Astrocyte of the hippocampus (primary cell): ENCODE data around the gene MRPL41.
"Not testable (repeated sequence)": the region's sequence is repeated elsewhere in the genome, so short reads cannot be mapped to it uniquely, and the experiment has no call there.

ENCODE experiments used
- DNase-seq: peaks from one replicate; pipeline ENCODE4 v3.0.0; 2011; ENCODE audit warnings: low read depth, low spot score

Gene MRPL41

DNA sequence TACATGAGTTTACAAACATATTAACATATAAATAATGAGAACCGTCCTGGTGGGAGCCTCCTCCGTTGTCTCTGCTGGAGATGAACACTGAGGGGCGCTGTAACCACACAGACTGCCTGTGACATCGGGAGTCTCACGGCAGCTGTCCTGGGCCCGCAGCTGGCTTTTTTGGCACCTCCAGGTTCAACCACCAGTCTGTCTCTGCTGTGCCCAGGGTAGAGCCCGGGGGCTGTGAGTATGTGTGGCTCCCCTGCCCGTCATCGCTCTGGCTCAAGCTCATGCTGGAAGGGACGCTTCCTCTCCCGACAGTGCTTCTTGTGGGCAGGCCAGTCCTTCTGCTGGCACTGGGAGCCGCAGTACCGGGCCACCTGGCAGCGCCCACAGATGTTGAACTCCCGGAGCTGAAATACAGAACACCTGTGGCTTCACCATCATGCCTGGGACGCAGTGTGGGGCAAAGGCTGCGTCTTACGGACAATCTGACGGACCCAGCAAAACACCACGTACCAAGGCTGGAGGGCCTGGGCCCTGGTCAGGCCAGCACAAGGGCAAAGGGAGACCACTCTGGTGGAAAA, 30.7 kb downstream of the MRPL41 start:
- DNase-seq, result no peak

DNA sequence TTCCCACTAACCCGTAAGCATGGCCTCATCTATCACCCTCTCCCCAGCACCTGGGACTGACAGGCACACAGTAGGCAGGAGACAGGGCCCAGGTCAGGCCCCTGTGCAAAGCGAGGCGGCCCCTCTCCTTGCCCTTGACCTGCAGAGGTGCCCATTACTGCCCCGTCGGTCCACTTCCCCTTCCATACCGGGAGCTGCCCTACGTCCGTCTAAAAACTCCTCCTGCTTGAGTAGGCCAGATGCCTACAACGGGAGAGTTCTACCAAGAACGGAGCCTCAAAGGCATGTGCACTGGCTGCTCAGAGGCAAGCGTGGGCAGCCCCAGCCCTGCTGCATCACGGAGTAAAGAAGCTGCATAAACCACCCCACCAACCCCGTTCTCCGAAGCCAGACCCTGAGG, 31.7 kb downstream of the MRPL41 start:
- DNase-seq, result no peak

DNA sequence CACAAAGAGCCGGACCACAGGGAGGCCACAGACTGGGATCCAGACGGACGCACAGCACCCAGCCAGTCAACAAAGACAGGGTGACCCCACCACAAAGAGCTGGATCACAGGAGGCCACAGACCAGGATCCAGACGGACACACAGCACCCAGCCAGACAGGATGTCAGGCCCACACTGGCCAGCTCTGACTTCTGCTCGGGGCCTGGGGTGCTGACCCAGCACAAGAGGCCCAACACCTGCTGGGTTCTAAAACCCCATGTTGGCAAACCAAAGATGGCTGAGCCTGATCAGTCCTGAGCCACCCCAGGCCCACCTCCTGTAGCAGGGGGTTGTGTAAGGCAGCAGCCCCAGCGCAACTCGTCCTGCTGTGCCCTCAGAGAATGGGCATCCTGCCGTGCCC, 32.3 kb downstream of the MRPL41 start:
- DNase-seq, result no peak

DNA sequence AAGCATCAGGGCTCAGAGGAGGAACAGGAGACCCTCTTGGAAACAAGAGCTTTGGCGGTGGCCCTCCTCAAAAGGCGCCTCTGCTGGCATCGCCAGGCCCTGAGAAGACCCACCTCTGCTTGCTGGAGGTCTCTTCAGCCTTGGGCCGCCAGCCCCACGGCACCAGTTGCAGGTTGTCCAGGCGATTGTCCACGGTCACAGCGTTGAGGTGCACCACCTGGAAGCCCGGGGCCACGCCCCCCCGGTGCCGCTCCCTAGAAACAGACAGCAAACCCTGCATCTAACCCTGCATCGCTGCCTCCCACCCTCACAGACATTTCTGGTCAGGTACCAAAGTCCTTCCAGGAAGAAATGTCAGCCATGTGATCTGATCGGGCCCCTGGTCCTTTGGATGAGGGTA, 35.2 kb downstream of the MRPL41 start:
- no peak for DNase-seq

DNA sequence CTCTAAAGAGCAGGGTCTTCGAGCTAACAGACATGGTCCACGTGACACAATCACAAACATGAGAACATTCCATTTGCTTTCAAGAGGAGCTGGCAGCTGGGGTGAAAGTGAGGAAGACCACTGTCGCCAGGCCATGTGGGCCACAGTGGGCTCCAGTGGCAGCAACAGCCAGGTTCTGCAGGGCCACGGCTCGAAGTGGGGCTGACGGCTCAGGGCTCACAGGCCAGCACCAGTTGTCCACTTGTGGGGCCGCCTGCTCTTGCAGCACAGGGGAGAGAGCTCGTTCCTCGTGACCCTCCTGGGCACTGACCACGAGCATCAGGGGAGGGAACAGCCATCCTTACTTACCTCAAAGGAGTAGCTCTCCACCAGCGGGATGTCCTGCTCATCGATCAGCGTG, 36.6 kb downstream of the MRPL41 start:
- DNase-seq, result no peak

DNA sequence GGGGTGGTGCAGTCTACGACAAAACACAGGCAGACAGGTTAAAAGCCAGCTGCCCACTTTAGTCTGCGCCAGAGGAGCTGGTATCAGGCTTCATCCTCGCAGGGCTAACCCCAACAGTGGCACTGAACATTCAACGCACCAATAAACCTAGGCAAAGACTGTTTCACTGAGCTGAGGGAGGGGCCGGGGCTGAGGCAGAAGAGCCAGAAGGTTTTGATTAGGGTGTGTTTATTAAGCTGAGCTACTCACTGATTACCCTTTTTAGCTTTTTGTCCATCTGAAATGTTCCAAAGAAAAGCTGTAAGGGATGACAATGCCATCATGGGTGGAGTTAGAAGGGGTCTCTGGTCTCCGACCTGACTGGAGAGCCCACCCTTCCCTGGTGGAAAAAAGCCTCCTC, 37.2 kb downstream of the MRPL41 start:
- no peak for DNase-seq

DNA sequence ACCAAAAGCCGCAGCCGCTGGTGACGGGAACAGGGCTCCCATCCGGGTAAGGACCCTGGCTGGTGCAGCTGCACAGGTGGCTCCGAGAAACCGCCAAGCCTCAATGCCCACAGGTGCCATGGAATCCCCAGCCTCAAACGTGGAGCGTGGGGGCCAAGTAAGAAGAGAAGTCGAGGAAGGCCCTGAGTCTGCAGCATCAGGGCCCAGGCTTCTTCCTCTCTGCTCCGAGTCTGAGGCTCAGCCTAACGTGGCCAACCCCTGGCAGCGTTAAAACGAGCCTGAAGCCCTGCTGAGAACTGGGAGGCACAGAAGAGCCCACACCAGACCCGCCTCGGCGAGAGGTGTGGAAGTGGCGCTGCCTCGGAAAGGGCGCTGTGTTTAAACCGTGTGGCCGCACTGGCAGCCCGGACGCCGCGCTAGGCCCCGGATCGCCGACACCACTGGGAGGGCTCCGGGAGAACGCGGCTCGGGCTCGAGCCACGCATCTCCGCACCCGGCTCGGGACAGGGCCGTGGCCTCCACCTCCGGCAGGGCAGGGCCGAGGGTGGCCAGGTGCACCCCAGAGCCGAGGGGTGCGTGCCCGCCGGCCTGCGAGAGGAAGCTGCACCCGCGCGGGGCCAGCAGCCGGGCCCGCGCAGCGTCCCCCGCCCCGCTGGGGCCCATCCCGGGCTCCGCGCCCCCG, 37.9 kb downstream of the MRPL41 start:
- peak; percentile 57 for DNase-seq

DNA sequence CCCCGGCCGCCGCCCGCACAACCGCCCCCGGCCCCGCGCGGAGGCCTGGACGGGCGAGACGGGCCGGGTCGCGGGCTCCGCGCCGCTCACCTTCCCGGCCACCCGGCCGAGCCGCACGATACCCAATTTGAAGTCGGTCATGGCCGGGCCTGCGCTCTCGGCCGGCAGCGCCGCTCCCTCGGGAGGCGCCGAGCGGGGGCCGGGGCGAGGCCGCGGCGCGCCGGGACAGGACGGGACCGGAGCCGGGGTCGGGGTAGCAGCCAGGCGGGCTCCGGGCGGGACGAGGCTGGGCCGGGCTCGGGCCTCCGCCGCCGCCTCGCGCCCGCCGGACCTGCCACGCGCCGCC, 38.4 kb downstream of the MRPL41 start:
- DNase-seq, result no peak

DNA sequence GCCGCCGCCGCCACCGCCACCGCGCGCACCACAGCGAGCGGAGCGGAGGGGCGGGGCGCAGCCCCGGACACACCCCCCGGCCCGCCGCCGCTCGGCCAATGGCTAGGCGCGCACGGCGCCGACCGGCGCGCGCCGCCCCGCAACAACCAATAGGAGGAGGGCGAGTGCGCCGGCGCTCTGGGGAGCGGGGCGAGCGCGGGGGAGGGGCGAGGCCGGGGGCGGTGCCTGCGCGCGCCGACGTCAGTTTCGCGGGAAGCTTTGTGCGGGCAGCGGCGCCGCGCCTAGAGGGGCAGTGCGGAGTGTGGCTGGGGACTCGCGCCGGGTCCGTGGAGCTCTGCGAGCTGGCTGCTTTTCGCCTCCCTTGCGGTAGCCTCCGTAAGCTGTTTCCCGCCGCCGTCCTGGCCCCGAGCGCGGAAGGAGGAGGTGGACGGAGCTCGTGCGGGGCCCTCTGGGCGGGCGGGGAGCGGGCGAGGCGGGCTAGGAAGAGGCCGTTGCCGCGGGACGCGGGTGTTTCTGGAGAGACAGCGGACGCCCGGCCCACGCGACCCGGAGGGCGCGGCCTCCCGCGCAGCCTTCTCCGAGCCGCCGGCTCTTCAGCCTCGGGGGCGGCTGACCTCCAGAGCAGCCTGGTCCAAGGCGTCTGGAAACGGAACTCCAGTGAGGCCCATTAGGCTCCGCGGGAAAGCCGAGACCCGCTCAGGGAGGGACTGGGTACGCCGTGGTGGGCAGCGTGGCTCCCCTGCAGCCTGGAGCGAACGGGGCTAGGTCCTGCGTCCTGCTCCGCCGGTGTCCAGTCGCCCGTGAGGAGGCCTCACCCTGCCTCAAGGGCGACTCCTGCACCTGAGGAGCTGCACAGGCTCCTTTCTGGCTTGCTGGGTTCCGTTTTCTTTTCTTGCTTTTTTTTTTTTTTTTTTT, 39.0 kb downstream of the MRPL41 start, which contains the start of gene ZMYND19:
TSS of gene ZMYND19 (minus strand) at position 44 of the 915 bp plus-strand sequence. CDS start 249 bp downstream, outside the sequence.
- DNase-seq, result peak; percentile 97

DNA sequence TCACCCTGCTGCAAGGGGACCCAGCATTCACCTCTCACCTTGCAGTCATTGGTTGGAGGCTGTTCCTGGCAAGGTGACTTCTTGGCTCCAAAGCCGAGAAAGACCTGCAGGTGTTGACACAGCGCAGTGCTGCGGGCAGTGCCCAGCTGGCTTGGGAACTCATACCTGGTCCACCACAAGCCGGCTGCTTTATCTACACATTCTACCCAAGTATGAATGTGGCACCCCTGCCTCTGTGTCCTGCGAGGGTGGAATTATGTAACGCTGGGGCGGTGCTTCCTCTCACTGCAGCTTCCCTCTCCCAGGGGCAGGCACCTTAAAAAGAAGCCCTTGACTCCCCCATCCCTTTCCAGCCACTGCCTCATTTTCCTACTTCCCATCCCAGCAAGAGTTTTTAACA, 41.1 kb downstream of the MRPL41 start:
- DNase-seq, result no peak

DNA sequence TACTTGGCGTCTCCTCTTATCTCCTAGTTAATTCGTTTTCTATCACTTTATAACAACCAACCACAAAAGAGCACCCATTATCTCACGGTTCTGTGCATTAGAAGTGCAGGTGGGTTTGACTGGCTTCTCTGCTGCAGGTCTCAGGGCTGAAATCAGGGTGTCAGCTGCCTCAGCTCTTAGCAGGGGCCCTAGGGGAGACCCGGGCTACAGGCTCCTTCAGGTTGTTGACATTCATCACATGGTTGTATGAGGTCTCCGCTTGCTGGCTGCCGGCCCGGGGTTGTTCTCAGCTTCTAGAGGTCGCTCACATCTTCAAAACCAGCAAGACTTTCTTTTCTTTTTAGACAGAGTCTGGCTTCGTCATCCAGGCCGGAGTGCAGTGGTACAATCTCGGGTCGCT, 41.5 kb downstream of the MRPL41 start:
- DNase-seq, result no peak

DNA sequence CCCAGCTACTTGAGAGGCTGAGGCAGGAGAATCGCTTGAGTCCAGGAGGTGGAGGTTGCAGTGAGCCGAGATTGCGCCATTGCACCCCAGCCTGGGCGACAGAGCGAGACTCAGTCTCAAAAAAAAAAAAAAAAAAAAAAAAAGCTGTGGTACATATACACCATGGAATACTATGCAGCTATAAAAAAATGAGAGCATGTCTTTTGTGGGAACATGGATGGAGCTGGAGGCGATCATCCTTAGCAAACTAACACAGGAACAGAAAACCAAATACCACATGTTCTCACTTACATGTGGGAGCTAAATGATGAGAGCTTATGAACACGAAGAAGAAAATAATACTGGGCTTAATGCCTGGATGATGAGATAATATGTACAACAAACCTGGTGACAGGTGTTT, 44.9 kb downstream of the MRPL41 start:
- not testable (repeated sequence) for DNase-seq

DNA sequence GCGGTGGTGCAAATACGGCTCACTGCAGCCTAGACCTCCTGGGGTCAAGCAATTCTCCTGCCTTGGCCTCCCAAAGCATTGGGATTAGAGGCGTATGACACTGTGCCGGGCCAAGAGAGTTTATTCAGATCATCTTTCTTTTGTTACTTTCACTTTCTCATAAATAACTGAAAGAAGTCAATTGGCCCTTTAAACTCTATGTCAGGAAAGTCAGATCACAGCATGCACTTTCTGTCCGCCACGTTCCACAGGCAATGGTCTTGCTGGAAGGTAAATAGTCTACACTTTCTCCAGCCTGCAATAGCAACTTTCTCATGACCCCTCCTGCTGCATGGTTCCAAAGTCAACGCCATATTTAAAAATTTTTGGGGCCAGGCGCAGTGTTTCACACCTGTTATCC, 47.3 kb downstream of the MRPL41 start:
- no peak for DNase-seq
